ACHN (cell line): ENCODE results near the gene DNAH2.

ENCODE experiments used
- DNase-seq: peaks from one replicate; pipeline ENCODE4 v3.0.0-alpha.2; 2015
- in situ Hi-C: cut with HindIII; loops from 2 replicates; pipeline ENCODE4 v1.10.0; 2017; ENCODE audit warnings: low sequenced_read_pairs, low pct_ligation_motif_present, low pct_unique_long_range_greater_than_20kb

DNAH2 gene

DNA sequence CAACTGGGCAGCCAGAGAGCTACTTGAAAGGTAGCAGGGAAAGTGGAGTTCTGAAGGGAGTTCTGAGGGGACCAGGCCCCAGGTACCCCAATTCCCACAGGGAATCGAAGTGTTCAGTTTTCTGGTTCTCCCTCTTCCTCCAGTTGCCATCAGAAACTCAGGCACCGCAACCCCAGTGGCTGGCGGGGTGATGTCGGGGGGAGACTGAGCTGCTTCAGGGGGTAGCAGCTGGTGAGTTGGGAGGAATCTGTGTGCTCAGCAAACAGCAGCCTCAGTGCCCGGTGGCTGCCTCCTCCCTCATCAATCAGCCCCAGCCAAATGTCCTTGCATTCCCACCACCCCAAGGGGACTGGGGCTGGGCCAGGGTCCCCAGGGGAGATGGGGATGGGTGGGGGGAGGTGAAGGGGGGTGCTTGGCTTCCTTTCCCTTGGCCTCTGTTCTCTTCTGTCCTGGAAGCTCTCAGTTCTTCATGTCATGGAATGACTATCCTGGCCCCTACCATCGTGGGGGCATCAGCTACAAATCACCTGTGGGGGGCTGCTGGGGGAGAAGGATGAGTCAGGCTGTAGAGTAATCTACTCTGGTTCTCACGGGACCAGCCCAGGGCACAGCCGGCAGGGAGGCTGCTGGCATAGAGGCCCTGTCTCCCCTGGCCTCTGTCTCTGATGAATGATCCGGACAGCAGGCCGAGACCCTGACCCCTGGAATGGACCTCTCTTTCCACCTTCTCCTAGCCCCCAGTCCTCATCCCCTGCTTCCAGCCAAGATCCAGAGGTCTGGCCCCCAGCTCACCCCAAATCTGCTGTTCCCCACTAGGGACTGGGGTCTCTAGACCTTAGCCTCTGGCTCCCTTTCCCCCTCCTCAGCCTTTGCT is 2.6 kb upstream of the DNAH2 start:
- DNase-seq, result no peak
- in situ Hi-C loops, result no loop called here

DNA sequence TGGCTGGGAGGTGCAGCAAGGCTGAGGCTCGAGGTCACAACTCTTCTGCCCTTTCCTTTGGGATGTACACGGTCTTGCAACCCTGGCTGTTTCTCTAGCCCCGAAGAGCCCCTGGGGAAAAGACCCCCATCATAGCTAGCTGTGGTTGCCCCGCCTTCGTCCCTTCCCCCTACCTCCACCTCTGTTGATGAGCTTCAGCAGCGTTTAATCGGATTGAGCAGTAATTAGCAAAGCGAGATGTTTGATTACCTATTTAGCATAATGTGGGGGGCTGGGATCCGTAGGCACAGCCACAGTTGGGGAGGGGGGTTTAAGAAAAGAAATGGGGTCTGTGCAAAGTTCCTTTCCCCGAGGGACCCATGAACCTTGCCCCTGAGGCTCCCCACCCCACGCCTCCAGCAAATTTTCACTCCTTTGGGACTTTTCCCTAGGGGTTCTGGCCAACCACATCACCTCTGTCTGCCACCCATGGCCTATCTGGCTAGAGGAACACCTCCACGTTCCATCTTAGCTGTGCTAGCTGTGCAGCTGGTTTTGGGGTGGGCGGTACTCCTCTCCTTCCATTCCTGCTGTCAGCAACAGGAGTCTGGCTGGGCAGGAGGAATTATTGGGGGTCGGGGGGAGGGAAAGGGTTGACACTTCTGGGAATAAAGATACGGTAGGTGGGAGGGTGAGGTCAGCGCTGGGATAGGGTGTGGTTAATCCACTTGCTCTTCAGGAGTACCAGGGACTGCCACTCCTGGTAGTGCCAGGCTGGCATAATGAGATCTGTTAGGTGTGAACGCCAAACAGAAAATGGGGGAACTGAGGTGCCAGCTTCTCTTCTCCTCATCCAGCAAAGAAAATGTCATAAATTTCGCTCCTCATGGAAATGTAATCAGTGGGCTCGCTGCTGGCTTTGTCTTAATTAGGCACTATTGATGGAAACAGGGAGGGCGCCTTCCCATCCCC is 1.3 kb upstream of the DNAH2 start:
- in situ Hi-C loops, result no loop called here
- no peak for DNase-seq

DNA sequence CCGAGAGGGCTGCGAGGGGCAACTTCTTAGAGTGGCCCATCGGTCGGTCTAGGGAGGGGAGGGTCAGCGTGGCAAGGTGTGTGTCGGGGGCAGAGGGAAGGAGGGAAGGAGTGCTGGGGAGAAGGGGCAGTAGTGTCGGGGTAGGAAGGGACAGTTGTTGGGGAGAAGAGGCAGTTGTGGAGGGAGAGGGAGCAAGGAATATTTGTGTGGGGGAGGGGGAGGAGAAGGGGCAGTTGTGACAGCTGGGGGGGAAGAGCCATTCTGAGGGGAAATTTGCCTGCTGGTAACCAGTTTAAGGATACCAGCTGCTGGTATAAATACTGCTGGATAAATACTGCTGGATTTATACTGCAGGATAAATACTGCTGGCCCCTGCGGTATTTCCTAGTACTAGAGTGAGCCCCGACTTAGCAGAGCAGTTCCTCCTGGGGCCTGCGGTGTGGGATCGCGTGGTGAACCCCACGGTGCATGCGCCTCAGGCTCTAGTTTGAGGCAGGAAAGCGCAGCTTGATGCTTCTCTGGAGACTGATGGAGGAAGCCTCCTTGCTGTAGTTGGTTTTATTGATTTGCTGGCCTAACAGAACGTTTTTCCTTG is 309 bp downstream of the DNAH2 start:
- DNase-seq, result no peak
- in situ Hi-C loops, result no loop called here

- DNase-seq, result no peak
- in situ Hi-C loops, result no loop called here
These were observed 2.1 kb downstream of the DNAH2 start for GRCh38 chr17:7719661-7720060.

DNA sequence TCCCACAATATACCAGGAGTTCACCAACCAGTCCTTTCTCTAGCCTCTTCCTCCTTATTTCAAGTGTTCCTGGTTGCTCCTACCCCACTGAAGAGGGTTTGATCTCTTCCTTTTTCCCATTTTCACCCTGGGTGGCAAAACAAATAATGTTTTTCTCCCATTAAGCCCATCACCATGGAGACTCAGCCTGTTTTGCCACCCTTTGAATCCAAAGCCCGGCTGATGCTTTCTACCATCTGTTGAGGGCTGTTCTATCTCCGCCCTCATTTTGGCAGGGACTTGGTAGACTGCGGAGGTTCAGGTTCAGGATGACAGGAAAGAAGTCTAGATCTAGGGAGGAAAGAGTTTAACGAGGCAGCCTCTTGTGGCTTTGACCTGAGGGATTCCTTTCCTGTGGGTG is 2.6 kb downstream of the DNAH2 start:
- in situ Hi-C loops, result no loop called here
- DNase-seq, result no peak

DNA sequence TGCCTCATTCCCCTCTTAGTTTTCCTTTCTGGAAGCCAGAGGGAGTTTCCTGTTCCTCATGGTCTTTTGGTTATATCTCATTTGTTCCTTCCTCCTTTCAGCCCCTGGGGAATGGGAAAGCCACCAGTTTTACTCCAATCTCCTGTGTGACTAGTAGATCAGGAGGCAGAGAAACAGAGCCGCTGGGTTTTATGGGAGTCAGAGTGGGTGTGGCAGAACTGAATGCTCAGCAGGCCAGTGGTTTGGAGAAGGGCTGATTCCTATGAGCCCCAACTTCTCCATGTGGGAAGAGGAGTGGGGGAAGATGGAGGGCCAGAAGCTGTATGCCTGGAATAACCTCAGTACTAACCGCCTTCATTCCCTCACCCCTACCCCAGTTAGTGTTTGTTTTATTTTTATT is 4.1 kb downstream of the DNAH2 start:
- DNase-seq, result no peak
- in situ Hi-C loops, result no loop called here

- DNase-seq, result no peak
- in situ Hi-C loops, result no loop called here
These were observed 10.3 kb downstream of the DNAH2 start for GRCh38 chr17:7727886-7728285.

DNA sequence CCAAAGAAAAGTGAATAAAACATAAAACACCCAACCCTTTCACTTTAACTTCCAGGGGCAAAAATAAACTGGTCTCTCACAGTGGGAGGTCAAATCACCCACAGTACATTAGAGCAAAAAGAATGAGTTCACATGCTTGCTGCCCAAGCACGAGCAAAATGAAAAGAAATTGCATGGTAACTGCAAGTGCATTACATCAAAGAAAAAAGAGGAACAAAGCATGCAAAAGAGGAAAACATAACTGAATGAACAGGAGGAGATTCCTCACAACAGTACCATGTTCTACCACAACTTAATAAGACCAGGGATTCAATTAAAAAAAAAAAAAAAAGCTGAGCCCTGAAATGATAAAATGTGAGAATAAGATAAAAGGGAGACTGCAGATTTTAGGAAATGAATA is 12.3 kb downstream of the DNAH2 start:
- in situ Hi-C loops, result no loop called here
- no peak for DNase-seq

- in situ Hi-C loops, result no loop called here
- no peak for DNase-seq
These were observed 15.5 kb downstream of the DNAH2 start for GRCh38 chr17:7732981-7733539.

DNA sequence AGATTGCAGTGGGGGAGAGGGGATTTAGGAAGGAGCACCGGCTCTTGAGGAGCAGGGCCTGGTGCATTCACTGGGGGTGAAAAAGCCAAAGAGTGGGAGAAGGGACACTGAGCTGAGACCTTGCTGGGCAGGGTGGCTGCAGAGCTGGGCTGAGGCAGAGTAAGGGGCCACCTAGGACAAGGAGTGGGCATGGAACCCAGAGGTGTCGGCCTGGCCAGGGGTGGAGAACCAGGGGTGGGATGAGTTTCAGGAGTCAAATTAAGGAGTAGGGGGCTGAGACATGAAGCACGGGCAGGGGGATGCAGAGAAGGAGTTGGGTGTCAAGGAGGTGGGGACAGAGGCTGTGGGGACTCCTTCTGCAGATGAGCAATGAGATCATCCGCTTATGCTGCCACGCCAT is 20.1 kb downstream of the DNAH2 start:
- no peak for DNase-seq
- in situ Hi-C loops, result no loop called here

- no peak for DNase-seq
- in situ Hi-C loops, result no loop called here
These were observed 22.2 kb downstream of the DNAH2 start for GRCh38 chr17:7739746-7740145.

GRCh38 chr17:7740481-7741001 is 23.0 kb downstream of the DNAH2 start:
- no peak for DNase-seq
- in situ Hi-C loops, result no loop called here

DNA sequence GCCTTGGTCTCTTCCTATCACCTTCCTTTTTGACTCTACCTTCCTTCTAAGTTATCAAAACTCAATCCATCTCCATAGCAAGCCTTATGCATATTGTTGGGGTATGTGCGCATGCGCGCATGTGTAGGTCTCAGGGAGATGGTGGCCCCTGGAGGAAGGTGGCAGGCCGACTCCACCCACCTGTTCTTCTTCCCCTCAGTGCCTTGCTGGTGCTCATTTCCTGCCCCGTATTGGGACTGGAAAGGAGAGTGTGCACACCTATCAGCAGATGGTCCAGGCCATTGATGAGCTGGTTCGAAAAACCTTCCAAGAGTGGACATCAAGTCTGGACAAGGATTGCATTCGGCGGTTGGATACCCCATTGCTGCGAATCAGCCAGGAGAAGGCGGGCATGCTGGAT is 25.2 kb downstream of the DNAH2 start:
- in situ Hi-C loops, result no loop called here
- DNase-seq, result no peak

GRCh38 chr17:7744416-7744815 is 26.9 kb downstream of the DNAH2 start:
- DNase-seq, result no peak
- in situ Hi-C loops, result no loop called here

DNA sequence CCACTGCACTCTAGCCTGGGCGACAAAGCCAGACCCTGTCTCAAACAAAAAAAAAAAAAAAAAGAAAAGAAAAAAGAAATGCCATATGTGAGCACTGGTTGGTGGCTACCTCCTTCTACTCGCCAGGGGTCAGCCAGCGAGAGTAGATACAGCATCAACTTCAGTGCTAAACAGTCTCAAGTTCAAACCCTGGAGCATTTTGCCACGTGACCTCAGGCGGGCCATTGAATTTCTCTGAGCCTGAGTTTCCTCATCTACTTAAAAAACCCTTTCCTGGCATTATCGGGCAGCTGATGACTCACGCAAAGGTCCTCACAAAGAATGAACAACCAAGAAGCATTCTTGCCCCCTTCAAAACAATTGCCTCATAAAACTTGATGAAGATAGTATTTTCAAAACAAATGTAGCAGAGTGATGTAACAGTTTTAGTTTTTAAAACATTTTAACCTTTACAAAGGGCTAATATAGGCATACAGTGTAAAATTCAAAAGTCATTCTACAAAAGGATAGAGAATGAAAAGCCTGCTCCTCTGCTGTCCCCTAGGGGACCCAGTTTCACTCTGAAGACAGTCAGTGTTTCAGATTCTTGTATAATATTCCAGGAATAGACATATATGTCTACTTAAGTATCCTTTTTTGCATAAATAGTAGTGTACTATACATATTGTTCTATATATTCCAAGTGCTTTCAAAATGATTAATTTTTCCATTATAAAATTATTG is 28.4 kb downstream of the DNAH2 start:
- DNase-seq, result peak; percentile 86
- in situ Hi-C loops, result no loop called here

DNA sequence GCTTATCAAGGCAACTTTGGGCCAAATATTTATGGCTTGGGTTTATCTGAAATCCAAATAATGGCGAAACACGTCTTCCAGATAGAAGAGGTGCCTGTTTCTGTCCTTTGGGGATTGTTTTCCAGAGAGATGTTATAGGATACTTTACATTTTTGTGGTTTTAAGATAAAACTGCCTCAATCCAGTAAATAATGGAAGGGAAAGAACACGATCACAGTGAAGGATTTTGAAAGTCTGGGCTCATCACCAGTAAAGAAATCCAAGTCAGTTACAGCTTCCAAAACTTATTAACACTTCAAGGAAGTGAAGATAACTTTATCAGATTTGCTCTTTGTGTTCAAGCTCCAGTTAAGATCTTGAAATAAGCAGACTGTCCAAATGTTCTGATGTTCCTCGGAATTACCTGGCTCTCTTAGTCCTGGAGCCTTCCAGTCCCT is 30.1 kb downstream of the DNAH2 start:
- in situ Hi-C loops, result no loop called here
- no peak for DNase-seq

- in situ Hi-C loops, result no loop called here
- no peak for DNase-seq
These were observed 30.7 kb downstream of the DNAH2 start for GRCh38 chr17:7748076-7748775.
